Measurements from ENCODE around the gene NCKAP5.

Gene NCKAP5

DNA sequence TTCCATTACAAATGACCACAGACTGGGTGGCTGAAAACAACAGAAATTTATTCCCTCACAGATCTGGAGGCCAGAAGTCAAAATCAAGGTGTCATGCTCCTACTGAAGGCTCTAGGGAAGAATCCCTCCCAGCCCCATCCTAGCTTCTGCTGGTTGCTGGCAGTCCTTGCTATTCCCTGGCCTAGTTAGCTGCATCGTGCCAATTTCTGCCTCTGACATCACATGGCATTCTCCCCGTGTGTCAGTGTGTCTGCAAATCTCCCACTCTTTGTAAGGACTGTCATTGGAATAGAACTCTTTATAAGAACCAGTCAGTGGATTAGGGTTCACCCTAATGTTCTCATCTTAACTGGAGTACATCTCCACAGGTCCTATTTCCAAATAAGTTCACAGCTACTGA is 30.5 kb upstream of the NCKAP5 start:
- H3K4me3 ChIP-seq (ENCODE audit: control insufficient read depth, low read depth, low read length), result no peak overlapping the region
- no peak for TF ChIP-seq CTCF (IDR thresholded peaks at IDR 0.05; ENCODE audit: control insufficient read depth, insufficient read depth, low read depth, low read length, missing control alignments)
- DNase-seq (ENCODE audit: low read depth), result no peak

- H3K4me3 ChIP-seq (ENCODE audit: control insufficient read depth, low read depth, low read length), result no peak overlapping the region
- no peak for DNase-seq (ENCODE audit: low read depth)
- TF ChIP-seq CTCF (IDR thresholded peaks at IDR 0.05; ENCODE audit: control insufficient read depth, insufficient read depth, low read depth, low read length, missing control alignments), result no peak
These were observed 28.6 kb upstream of the NCKAP5 start for GRCh38 chr2:133596701-133597393.

GRCh38 chr2:133591164-133591563 is 22.9 kb upstream of the NCKAP5 start:
- DNase-seq (ENCODE audit: low read depth), result no peak

GRCh38 chr2:133589456-133589855 is 21.2 kb upstream of the NCKAP5 start:
- DNase-seq (ENCODE audit: low read depth), result no peak
- TF ChIP-seq CTCF (IDR thresholded peaks at IDR 0.05; ENCODE audit: control insufficient read depth, insufficient read depth, low read depth, low read length, missing control alignments), result no peak
- H3K4me3 ChIP-seq (ENCODE audit: control insufficient read depth, low read depth, low read length), result no peak overlapping the region

More at GRCh38 chr2:133591164-133591563, 22.9 kb upstream of the NCKAP5 start:
- no peak overlapping the region for H3K4me3 ChIP-seq (ENCODE audit: control insufficient read depth, low read depth, low read length)
- no peak for TF ChIP-seq CTCF (IDR thresholded peaks at IDR 0.05; ENCODE audit: control insufficient read depth, insufficient read depth, low read depth, low read length, missing control alignments)

GRCh38 chr2:133588144-133588543 is 19.9 kb upstream of the NCKAP5 start:
- DNase-seq (ENCODE audit: low read depth), result no peak
- TF ChIP-seq CTCF (IDR thresholded peaks at IDR 0.05; ENCODE audit: control insufficient read depth, insufficient read depth, low read depth, low read length, missing control alignments), result no peak
- H3K4me3 ChIP-seq (ENCODE audit: control insufficient read depth, low read depth, low read length), result no peak overlapping the region

DNA sequence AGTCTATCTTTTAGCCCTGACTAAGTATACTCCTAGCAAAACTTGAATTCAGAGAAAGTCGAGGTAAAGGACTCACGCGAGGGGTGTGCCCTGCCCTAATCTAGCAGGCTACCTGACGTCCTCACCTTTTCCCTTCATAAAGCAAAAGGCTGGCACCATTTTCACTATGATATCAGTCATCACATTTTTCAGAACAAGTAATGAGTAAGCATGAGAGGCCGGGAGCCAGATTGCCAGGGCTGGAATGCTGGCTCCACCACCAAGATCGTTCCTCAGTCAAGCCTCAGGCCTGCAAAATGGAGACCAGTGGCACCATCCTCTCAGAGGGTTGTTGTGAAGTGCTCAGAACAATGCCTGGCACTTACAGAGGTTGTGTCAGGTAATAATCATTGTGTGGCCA is 18.7 kb upstream of the NCKAP5 start:
- DNase-seq (ENCODE audit: low read depth), result no peak
- no peak overlapping the region for H3K4me3 ChIP-seq (ENCODE audit: control insufficient read depth, low read depth, low read length)
- TF ChIP-seq CTCF (IDR thresholded peaks at IDR 0.05; ENCODE audit: control insufficient read depth, insufficient read depth, low read depth, low read length, missing control alignments), result no peak
